ENCODE results near the gene ATP6V0A1.
"Not testable (repeated sequence)": the region's sequence is repeated elsewhere in the genome, so short reads cannot be mapped to it uniquely, and the experiment has no call there.

ATP6V0A1 gene

DNA sequence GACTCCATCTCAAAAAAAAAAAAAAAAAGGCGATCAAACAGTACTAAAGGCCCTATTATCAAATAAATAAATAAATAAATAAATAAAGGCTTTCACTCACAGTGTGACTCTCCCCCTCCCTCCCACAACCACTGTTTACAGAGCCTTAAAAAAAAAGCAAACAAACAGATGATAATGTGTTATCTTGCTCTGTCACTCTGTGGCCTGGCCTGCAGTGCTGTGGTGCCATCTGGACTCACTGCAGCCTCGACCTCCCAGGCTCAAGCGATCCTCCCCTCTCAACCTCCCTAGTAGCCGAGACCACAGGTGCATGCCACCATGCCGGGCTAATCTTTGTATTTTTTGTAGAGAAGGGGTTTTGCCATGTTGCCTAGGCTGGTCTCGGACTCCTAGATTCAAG is 69.3 kb downstream of the ATP6V0A1 start:
- TF ChIP-seq ZNF274 (IDR thresholded peaks at IDR 0.05; ENCODE audit: low read depth, low read length) = no peak

GRCh38 chr17:42529061-42529460 is 70.4 kb downstream of the ATP6V0A1 start:
- no peak overlapping the region for H3K4me3 ChIP-seq (ENCODE audit: low read length)
- TF ChIP-seq ZNF274 (IDR thresholded peaks at IDR 0.05; ENCODE audit: low read depth, low read length) = no peak

More for the DNA sequence above, 69.3 kb downstream of the ATP6V0A1 start:
- H3K4me3 ChIP-seq (ENCODE audit: low read length) = no peak overlapping the region

DNA sequence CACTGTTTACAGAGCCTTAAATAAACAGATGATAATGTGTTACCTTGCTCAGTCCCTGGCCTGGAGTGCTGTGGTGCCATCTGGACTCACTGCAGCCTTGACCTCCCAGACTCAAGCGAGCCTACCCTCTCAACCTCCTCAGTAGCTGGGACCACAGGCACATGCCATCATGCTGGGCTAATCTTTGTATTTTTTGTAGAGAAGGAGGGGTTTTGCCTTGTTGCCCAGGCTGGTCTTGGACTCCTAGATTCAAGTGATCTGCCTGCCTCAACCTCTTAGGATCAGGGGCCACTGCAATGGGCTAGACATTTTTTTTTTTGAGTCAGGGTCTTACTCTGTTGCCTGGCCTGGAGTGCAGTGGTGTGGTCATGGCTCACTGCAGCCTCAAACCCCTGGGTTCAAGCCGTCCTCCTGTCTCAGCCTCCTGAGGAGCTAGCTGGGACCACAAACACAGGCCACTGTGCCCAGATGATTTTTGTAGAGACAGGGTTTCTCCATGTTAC is 72.3 kb downstream of the ATP6V0A1 start:
- no peak for TF ChIP-seq ZNF274 (IDR thresholded peaks at IDR 0.05; ENCODE audit: low read depth, low read length)
- H3K4me3 ChIP-seq (ENCODE audit: low read length) = no peak overlapping the region

DNA sequence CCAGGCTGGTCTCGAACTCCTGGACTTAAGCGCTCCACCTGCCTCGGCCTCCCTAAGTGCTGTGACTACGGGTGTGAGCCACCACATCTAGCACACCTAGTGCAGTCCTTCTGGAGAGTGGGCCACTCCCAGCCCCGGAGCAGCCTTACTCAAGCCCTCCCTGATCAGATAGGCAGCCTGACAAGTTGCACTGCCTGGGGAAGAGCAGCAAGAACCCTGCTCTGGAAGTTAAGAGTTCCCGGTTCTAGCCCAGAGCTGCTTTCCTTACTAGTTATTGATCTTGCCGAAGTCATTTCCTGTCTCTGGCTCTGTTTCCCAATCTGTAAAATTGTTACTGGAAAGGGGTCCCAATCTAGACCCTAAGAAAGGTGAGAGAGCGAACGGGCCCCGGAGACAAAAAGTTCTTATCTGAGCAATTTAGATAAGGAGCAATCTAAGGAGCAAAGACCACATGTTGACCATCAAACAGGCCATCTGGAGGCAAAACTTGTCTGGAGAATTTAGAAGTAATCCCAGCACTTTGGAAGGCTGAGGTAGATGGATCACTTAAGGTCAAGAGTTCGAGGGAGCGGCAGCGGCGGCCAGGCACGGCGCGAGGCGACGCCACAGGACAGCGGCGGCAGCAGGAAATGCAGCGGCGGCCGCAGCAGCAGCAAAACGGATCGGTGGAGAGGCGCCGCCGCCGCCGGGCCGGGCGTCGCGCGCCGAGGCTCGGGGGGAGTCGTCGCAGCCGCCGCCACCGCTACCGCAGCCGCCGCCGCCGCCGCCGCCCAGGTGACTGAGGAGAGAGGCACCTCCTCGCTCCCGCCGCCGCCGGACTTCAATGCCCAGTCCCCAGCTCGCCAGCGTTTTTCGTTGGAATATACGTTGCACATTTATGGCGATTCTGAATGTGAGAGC is 73.0 kb downstream of the ATP6V0A1 start:
- no peak for TF ChIP-seq ZNF274 (IDR thresholded peaks at IDR 0.05; ENCODE audit: low read depth, low read length)
- H3K4me3 ChIP-seq (ENCODE audit: low read length) = peak overlapping the region; percentile 58; the same call in 1 of the 2 replicates

DNA sequence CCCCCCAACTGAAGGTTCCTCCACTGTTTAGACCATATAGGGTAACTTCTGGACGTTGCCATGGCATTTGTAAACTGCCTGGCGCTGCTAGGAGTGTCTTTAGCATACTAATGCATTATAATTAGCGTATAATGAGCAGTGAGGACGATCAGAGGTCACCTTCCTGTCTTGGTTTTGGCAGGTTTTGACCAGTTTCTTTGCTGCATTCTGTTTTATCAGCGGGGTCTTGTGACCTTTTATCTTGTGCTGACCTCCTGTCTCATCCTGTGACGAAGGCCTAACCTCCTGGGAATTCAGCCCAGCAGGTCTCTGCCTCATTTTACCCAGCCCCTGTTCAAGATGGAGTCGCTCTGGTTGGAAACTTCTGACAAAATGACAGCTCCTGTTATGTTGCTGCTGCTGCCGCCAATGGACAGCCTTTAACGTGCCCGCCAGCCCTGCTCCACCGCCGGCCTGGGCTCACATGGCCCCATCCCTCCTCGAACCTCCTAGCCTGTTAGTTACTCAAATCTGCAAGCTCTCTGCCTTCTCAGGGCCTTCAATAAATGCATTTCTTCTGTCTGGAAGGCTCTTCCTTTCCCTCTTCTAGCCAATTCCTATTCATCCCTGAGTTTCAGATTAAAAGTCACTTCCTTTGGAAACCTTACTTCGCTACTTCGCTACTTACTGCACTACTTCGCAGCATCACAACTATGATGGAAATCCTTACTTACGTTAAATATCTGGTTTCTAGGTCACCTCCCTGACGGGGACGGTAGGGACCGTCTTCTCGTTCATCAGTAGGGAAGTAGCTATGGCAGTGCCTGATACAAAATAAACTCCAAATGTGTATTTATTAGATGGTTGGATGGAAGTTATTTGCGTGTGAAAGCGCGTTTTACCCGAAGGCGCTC is 76.7 kb downstream of the ATP6V0A1 start:
- peak overlapping the region; percentile 81 for H3K4me3 ChIP-seq (ENCODE audit: low read length)
- TF ChIP-seq ZNF274 (IDR thresholded peaks at IDR 0.05; ENCODE audit: low read depth, low read length) = no peak

- peak within 1 kb of the TSS; percentile 81 for H3K4me3 ChIP-seq (ENCODE audit: low read length)
- TF ChIP-seq ZNF274 (IDR thresholded peaks at IDR 0.05; ENCODE audit: low read depth, low read length) = no peak
Observed at GRCh38 chr17:42536048-42536371, 77.3 kb downstream of the ATP6V0A1 start, which contains the start of gene NAGLU. Gene NAGLU, plus strand, starts transcription at chr17:42536241. Its CDS starts 32 bp downstream, at chr17:42536273.

- peak overlapping the region; percentile 81 for H3K4me3 ChIP-seq (ENCODE audit: low read length)
Observed at GRCh38 chr17:42536372-42537155, 77.9 kb downstream of the ATP6V0A1 start.

GRCh38 chr17:42537156-42537805 is 78.6 kb downstream of the ATP6V0A1 start:
- TF ChIP-seq ZNF274 (IDR thresholded peaks at IDR 0.05; ENCODE audit: low read depth, low read length) = no peak
- peak overlapping the region; percentile 81 for H3K4me3 ChIP-seq (ENCODE audit: low read length)

More at GRCh38 chr17:42536372-42537155, 77.9 kb downstream of the ATP6V0A1 start:
- TF ChIP-seq ZNF274 (IDR thresholded peaks at IDR 0.05; ENCODE audit: low read depth, low read length) = no peak

DNA sequence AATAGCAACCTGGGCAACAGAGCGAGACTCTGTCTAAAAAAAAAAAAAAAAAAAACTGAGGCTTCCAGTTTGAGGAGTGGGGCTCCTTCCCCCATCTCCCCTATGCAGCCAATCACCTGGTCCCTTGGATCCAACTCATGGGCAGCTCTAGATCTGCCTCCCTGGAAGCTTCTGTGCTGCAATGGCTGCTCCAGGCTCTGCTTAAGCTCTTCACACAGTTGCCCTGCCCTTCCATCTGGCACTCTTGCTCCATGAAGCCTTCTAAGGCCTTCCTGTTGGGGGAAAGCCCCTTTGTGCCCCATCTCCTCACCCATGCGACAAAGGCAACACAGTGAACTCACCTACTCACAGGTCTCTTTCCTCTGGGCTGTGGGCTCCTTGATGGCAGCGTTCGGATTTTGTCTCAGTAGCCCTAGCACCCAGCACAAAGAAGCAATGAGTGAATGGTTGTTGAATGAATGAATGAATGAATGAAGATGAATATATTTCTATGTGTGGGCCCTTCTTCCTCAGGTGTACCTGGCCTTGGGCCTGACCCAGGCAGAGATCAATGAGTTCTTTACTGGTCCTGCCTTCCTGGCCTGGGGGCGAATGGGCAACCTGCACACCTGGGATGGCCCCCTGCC is 79.3 kb downstream of the ATP6V0A1 start:
- no peak for TF ChIP-seq ZNF274 (IDR thresholded peaks at IDR 0.05; ENCODE audit: low read depth, low read length)
- no peak overlapping the region for H3K4me3 ChIP-seq (ENCODE audit: low read length)

DNA sequence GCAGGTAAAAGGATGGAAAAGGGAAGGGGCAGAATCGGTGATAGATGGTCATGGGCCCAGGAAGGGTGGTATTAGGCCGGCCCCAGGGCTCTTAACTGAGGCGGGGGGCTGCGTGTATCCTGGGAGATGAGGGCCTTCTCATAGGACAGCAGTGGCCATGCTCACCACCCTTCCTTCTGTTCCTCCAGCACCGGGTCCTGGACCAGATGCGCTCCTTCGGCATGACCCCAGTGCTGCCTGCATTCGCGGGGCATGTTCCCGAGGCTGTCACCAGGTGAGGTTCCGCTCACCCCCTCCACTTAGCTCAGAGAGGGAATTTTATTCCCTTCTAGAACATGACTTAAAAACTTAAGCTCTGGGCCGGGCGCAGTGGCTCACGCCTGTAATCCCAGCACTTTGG is 79.8 kb downstream of the ATP6V0A1 start:
- no peak for TF ChIP-seq ZNF274 (IDR thresholded peaks at IDR 0.05; ENCODE audit: low read depth, low read length)
- H3K4me3 ChIP-seq (ENCODE audit: low read length) = no peak overlapping the region

DNA sequence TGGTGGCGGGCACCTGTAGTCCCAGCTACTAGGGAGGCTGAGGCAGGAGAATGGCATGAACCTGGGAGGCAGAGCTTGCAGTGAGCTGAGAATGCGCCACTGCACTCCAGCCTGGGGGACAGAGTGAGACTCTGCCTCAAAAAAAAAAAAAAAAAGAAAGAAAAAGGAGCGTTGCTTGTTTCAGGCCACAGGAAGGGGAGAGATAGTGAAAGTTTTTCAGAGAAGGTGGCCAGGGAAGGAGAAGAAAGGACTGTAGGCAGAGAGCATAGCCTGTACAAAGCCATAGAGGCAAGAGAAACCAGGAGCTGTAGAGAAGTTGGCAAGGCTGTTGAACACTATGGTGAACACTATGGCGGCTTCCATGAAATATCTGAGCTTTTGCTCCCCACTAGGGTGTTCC is 81.9 kb downstream of the ATP6V0A1 start:
- not testable (repeated sequence) for H3K4me3 ChIP-seq (ENCODE audit: low read length)

- no peak for TF ChIP-seq ZNF274 (IDR thresholded peaks at IDR 0.05; ENCODE audit: low read depth, low read length)
- no peak overlapping the region for H3K4me3 ChIP-seq (ENCODE audit: low read length)
Observed at GRCh38 chr17:42541041-42541833, 82.6 kb downstream of the ATP6V0A1 start.
